WERI-Rb-1 (cell line): ENCODE results near the gene HACD2.
A peak's percentile ranks its signal among the peaks of the same experiment; 100 is the strongest.

Source experiments
- DNase-seq: peaks from one replicate; pipeline ENCODE4 v3.0.0-alpha.2; 2020
- H3K27ac ChIP-seq: fragments of 250-450 bp; sonication (Bioruptor Pico); 2 replicates; pipeline ENCODE4 v1.5.1; 2020; ENCODE audit warnings: mild to moderate bottlenecking, moderate library complexity
- H3K27me3 ChIP-seq: fragments of 250-450 bp; sonication (Bioruptor Pico); 2 replicates; pipeline ENCODE4 v1.5.1; 2021; ENCODE audit warnings: mild to moderate bottlenecking, low read depth, moderate library complexity; ENCODE audit not compliant: insufficient read depth, severe bottlenecking
- H3K36me3 ChIP-seq: fragments of 250-450 bp; sonication (Bioruptor Pico); 2 replicates; pipeline ENCODE4 v1.5.1; 2020; ENCODE audit warnings: mild to moderate bottlenecking, moderate library complexity
- H3K4me3 ChIP-seq: 2 replicates; pipeline ENCODE4 v1.5.1; 2011; ENCODE audit warnings: low read depth, mild to moderate bottlenecking, control low read depth, low read length
- H3K9me3 ChIP-seq: fragments of 250-450 bp; sonication (Bioruptor Pico); 2 replicates; pipeline ENCODE4 v1.5.1; 2021; ENCODE audit warnings: mild to moderate bottlenecking, moderate library complexity; ENCODE audit not compliant: severe bottlenecking
- CTCF ChIP-seq: IDR thresholded peaks from 2 replicates; pipeline ENCODE4 v1.5.1; 2011; ENCODE audit warnings: low read depth, mild to moderate bottlenecking, control low read depth, inconsistent platforms, low read length

Gene HACD2

GRCh38 chr3:123564056-123564455 is 20.8 kb downstream of the HACD2 start:
- Histone ChIP-seq H3K27me3 (no peaks in the 10 kb centered on the region), H3K9me3 (no peaks in the 10 kb centered on the region), H3K27ac (no peak overlapping the region), H3K4me3 (no peak overlapping the region), H3K36me3 (no peaks in the 10 kb centered on the region; the same call in 1 of the 2 replicates)
- no peak for TF ChIP-seq CTCF
- no peak for DNase-seq

GRCh38 chr3:123562547-123562946 is 22.3 kb downstream of the HACD2 start:
- TF ChIP-seq CTCF: no peak
- DNase-seq: no peak
- Histone ChIP-seq H3K9me3 (no peaks in the 10 kb centered on the region), H3K4me3 (no peak overlapping the region), H3K36me3 (no peaks in the 10 kb centered on the region; the same call in 1 of the 2 replicates), H3K27me3 (no peaks in the 10 kb centered on the region), H3K27ac (no peak overlapping the region)

GRCh38 chr3:123561188-123561587 is 23.7 kb downstream of the HACD2 start:
- TF ChIP-seq CTCF: no peak
- H3K27me3 ChIP-seq: no peaks in the 10 kb centered on the region
- no peaks in the 10 kb centered on the region; the same call in 1 of the 2 replicates for H3K36me3 ChIP-seq
- no peak overlapping the region for H3K27ac ChIP-seq
- no peak for DNase-seq
- no peaks in the 10 kb centered on the region for H3K9me3 ChIP-seq
- H3K4me3 ChIP-seq: no peak overlapping the region

GRCh38 chr3:123559040-123559861 is 25.6 kb downstream of the HACD2 start:
- DNase-seq: peak; percentile 12

GRCh38 chr3:123553536-123553935 is 31.3 kb downstream of the HACD2 start:
- Histone ChIP-seq H3K36me3 (peaks cover 14% of the 10 kb centered on the region), H3K4me3 (no peak overlapping the region), H3K27me3 (no peaks in the 10 kb centered on the region), H3K9me3 (peaks cover 9% of the 10 kb centered on the region), H3K27ac (no peak overlapping the region)
- TF ChIP-seq CTCF: no peak
- no peak for DNase-seq

More at GRCh38 chr3:123559040-123559861, 25.6 kb downstream of the HACD2 start:
- H3K9me3 ChIP-seq: peaks cover 9% of the 10 kb centered on the region
- no peaks in the 10 kb centered on the region; the same call in 1 of the 2 replicates for H3K36me3 ChIP-seq
- H3K27ac ChIP-seq: no peak overlapping the region
- no peak overlapping the region for H3K4me3 ChIP-seq
- TF ChIP-seq CTCF: peak; percentile 39
- H3K27me3 ChIP-seq: no peaks in the 10 kb centered on the region

- peaks cover 9% of the 10 kb centered on the region for H3K9me3 ChIP-seq
- no peak overlapping the region for H3K27ac ChIP-seq
- no peak for TF ChIP-seq CTCF
- peaks cover 14% of the 10 kb centered on the region for H3K36me3 ChIP-seq
- no peaks in the 10 kb centered on the region for H3K27me3 ChIP-seq
- DNase-seq: no peak
- no peak overlapping the region for H3K4me3 ChIP-seq
Observed at GRCh38 chr3:123552768-123553167, 32.1 kb downstream of the HACD2 start.
